ENCODE data around the gene LAMA3.

Gene LAMA3

DNA sequence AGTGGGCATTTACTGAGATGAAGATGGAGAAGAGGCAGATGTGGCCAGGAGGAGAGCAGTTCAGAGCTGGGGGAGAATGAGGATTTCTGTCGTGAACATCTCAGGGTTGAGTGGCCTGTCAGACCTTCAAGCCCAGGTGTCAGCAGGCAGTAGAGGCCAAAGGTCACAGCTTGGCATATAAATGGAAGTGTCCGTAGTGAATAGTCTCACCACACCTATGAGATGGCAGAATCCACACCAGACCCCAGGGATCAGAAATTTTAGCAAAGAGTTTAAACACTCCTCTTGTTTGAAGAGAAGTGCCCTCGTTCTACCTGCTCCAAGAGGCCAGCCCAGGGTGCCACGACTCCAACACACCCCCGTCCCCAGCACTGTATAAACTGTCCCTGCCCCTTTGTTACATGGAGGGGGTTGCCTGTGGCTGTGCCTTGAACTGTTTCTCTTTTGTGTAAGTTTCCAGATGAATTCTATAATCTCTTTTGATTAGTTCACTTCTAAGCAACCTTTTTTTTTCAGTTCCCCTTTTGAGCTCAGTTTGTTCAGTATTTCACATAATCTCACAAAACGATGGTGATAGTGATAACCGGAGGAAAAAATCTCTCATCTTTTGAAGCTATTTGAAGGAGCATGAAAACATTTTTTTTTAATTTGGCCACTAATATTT lies 256.3 kb downstream of the LAMA3 start:
- ATAC-seq, result no peak
- Mint-ChIP-seq H3K36me3 (no peaks in the 10 kb centered on the region), H3K4me1 (peaks cover 19% of the 10 kb centered on the region), H3K27ac (no peak overlapping the region), H3K4me3 (no peak overlapping the region), H3K9me3 (no peaks in the 10 kb centered on the region)
- DNase-seq (ENCODE audit: low spot score in 2 of 2), result no peak

DNA sequence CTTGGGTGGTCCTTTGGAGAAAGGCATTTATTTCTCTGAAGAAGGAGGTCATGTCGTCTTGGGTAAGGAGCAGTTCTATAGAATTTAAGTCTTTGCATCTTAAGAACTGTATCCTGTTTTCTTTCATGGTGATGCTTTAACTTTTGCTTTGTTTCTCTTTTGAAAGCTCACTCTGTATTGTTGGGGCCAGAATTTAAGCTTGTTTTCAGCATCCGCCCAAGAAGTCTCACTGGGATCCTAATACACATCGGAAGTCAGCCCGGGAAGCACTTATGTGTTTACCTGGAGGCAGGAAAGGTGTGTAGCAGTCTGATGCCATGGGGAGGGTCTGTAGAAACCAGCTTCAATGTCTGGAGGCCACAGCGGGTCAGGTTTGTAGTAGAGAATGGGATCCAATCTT lies 260.6 kb downstream of the LAMA3 start:
- Mint-ChIP-seq H3K4me3 (no peak overlapping the region), H3K9me3 (no peaks in the 10 kb centered on the region), H3K27ac (no peak overlapping the region), H3K4me1 (no peaks in the 10 kb centered on the region), H3K36me3 (no peaks in the 10 kb centered on the region)
- ATAC-seq (no peak), DNase-seq (ENCODE audit: low spot score in 2 of 2) (no peak)

GRCh38 chr18:23950644-23951043 lies 261.4 kb downstream of the LAMA3 start:
- H3K4me1 Mint-ChIP-seq, result no peaks in the 10 kb centered on the region
- H3K27ac Mint-ChIP-seq, result no peak overlapping the region
- no peaks in the 10 kb centered on the region for H3K9me3 Mint-ChIP-seq
- no peak for DNase-seq (ENCODE audit: low spot score in 2 of 2)
- H3K4me3 Mint-ChIP-seq, result no peak overlapping the region
- ATAC-seq, result no peak
- no peaks in the 10 kb centered on the region for H3K36me3 Mint-ChIP-seq

DNA sequence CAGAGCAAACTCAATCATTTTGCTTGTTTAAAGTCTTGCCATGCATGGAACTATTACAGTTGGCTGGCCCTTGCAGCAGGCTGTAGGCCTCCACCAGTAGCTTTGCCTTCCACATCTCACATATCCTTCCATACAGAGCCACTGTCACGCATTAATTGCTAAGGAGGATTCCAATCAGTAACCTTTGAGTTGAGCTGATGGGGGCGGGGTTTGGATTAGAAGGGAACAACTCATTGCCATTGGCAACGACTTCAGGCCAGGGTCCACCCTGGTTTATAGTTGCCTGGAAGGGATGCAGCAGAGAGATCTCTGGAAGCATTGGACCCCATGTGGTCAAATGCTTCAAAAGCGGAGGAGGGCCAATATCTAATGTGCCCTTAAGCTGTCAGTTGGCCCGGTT lies 262.0 kb downstream of the LAMA3 start:
- H3K9me3 Mint-ChIP-seq, result no peaks in the 10 kb centered on the region
- no peak for DNase-seq (ENCODE audit: low spot score in 2 of 2)
- H3K4me3 Mint-ChIP-seq, result no peak overlapping the region
- H3K36me3 Mint-ChIP-seq, result no peaks in the 10 kb centered on the region
- no peak overlapping the region for H3K27ac Mint-ChIP-seq
- no peak for ATAC-seq
- no peaks in the 10 kb centered on the region for H3K4me1 Mint-ChIP-seq

- Mint-ChIP-seq H3K4me1 (peaks cover 6% of the 10 kb centered on the region), H3K9me3 (no peaks in the 10 kb centered on the region), H3K27ac (no peak overlapping the region), H3K36me3 (no peaks in the 10 kb centered on the region), H3K4me3 (no peak overlapping the region)
- no peak for ATAC-seq
- DNase-seq (ENCODE audit: low spot score in 2 of 2), result no peak
Measured at GRCh38 chr18:23953984-23954383, 264.7 kb downstream of the LAMA3 start.

- Mint-ChIP-seq H3K36me3 (no peaks in the 10 kb centered on the region), H3K9me3 (no peaks in the 10 kb centered on the region), H3K4me1 (peaks cover 6% of the 10 kb centered on the region), H3K27ac (no peak overlapping the region), H3K4me3 (no peak overlapping the region)
- ATAC-seq, result no peak
- no peak for DNase-seq (ENCODE audit: low spot score in 2 of 2)
Measured at GRCh38 chr18:23956483-23956882, 267.2 kb downstream of the LAMA3 start.

- ATAC-seq, result no peak
- no peak for DNase-seq (ENCODE audit: low spot score in 2 of 2)
- Mint-ChIP-seq H3K9me3 (no peaks in the 10 kb centered on the region), H3K27ac (no peak overlapping the region), H3K4me1 (peaks cover 6% of the 10 kb centered on the region), H3K4me3 (no peak overlapping the region), H3K36me3 (no peaks in the 10 kb centered on the region)
Measured at GRCh38 chr18:23958036-23958435, 268.8 kb downstream of the LAMA3 start.

DNA sequence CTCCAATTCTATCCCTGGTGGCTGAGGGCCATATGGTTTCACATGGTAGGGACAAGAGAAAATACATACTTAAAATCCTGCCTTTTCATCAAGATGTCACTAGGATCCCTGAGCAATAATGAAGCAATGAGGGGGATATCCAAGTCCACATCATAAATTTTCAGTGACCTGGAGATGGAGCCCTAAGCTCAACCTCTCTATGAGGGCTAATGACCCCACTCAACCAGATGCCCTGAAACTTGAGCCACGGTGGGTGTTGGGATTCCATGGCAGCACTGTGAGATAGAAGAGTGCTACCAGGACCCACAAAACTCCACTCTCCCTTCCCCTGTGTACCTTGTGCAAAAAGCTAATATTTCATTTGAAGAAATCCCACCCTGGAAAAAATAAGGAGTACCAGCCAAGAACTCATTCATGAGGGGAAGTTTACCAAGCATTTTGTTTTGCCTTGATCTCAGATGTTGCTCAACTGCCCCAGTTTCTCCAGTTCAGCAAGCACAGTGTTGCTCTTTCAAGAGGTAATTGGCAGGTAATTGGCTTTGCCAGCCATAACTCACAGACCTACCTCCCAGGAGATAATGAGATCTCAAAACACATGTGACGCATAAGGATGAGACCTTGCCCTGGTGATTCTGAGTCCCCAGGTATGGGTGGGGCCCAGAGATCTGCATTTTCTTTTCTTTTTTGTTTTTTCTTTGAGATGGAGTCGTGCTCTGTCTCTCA lies 274.4 kb downstream of the LAMA3 start:
- DNase-seq (ENCODE audit: low spot score in 2 of 2) (no peak), ATAC-seq (no peak)
- Mint-ChIP-seq H3K4me1 (peaks cover 44% of the 10 kb centered on the region), H3K9me3 (no peaks in the 10 kb centered on the region), H3K4me3 (peak overlapping the region; percentile 62), H3K36me3 (peaks cover 5% of the 10 kb centered on the region), H3K27ac (peak overlapping the region; percentile 96)

DNA sequence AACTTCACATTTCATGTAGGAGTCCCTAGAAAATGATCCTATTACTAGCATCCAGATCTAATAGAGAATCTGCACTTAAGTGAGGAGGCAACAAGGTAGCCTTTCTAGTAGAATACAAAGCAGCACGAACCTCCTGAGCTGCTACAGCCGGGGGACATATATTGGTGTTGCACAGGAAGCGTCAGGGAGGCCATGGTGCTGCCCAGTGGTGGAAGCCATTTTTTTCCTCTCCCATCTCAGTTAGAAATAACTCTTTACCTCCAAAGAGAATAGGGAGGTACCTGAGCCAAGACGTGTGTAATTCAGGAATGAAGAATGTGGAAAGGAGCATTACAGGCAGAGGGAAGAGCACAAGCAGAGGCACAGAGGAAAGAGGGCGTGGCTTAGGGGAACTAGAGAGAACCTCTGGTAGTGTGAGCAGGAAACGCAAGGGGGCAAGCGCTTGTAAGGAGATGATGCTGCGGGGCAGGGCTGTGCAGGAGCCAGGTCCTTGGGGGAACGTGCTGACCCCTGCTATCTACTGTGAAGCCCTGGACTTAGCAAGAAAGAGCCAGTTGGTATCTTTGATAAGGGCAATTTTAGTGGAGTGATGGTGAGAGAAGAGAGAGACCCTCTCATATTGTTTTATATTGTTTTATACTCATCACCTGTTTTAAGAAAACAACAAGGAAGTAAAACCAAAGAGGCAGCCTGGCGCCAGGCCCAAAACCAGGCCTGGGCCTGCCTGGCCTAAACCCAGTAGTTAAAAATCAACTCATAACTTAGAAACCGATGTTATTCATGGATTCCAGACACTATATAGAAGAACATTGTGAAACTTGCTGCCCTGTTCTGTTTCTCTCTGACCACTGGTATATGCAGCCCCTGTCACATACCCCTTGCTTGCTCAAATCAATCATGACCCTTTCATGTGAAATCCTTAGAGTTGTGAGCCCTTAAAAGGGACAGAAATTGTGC lies 275.3 kb downstream of the LAMA3 start:
- Mint-ChIP-seq H3K36me3 (peaks cover 5% of the 10 kb centered on the region), H3K4me1 (peaks cover 54% of the 10 kb centered on the region), H3K9me3 (no peaks in the 10 kb centered on the region), H3K27ac (peak overlapping the region; percentile 96), H3K4me3 (peak overlapping the region; percentile 62)
- DNase-seq (ENCODE audit: low spot score in 2 of 2), result peak; percentile 31 to 74
- peak; percentile 86 for ATAC-seq

DNA sequence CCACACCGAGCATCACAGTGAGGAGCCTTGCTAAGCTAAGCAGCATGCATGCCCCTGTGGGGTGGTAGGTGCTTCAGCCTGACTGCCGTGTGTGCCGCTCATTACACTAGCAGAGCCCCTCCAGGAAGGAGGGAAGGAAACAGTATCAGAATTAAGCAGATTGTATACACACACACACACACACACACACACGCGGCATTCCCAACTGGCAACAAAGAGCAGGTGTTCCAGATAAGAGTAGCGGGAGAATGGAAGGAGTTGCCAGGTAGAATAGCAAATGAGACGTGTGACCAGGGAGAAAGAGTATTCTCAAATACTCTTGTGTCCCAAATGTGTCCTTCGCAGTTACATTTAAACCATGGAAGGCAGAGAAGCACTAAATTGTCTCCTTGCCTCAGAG lies 277.7 kb downstream of the LAMA3 start:
- Mint-ChIP-seq H3K4me1 (peaks cover 75% of the 10 kb centered on the region), H3K9me3 (no peaks in the 10 kb centered on the region), H3K4me3 (peak overlapping the region; percentile 50), H3K36me3 (peaks cover 5% of the 10 kb centered on the region), H3K27ac (peak overlapping the region; percentile 21)
- DNase-seq (ENCODE audit: low spot score in 2 of 2) (no peak), ATAC-seq (no peak)

GRCh38 chr18:23967321-23968089 lies 278.3 kb downstream of the LAMA3 start:
- peak in 1 of 2 donors; percentile 69 for DNase-seq (ENCODE audit: low spot score in 2 of 2)
- H3K4me3 Mint-ChIP-seq, result peak overlapping the region; percentile 50
- H3K4me1 Mint-ChIP-seq, result peaks cover 81% of the 10 kb centered on the region
- no peaks in the 10 kb centered on the region for H3K9me3 Mint-ChIP-seq
- peak overlapping the region; percentile 21 for H3K27ac Mint-ChIP-seq
- H3K36me3 Mint-ChIP-seq, result peaks cover 5% of the 10 kb centered on the region
- peak; percentile 75 for ATAC-seq

- no peaks in the 10 kb centered on the region for H3K9me3 Mint-ChIP-seq
- DNase-seq (ENCODE audit: low spot score in 2 of 2) (no peak), ATAC-seq (no peak)
- no peak overlapping the region for H3K27ac Mint-ChIP-seq
- peak overlapping the region; percentile 50 for H3K4me3 Mint-ChIP-seq
- H3K36me3 Mint-ChIP-seq, result peaks cover 5% of the 10 kb centered on the region
- peaks cover 87% of the 10 kb centered on the region for H3K4me1 Mint-ChIP-seq
Measured at GRCh38 chr18:23968638-23969604, 279.7 kb downstream of the LAMA3 start.

- H3K27ac Mint-ChIP-seq, result peak overlapping the region; percentile 93
- H3K4me1 Mint-ChIP-seq, result peaks cover 83% of the 10 kb centered on the region
- H3K36me3 Mint-ChIP-seq, result peaks cover 5% of the 10 kb centered on the region
- ATAC-seq (no peak), DNase-seq (ENCODE audit: low spot score in 2 of 2) (no peak)
- no peaks in the 10 kb centered on the region for H3K9me3 Mint-ChIP-seq
- peak overlapping the region; percentile 48 for H3K4me3 Mint-ChIP-seq
Measured at GRCh38 chr18:23969664-23970063, 280.4 kb downstream of the LAMA3 start.
